Right lobe of liver (tissue), 6 donors: Measurements from ENCODE around the gene C10orf90. TPM values are rescaled to one million over a fixed set of nuclear protein-coding genes. Genes with fewer than 3 reads are reported as not detected.
A peak's percentile ranks its signal among the peaks of the same experiment; 100 is the strongest.

ENCODE experiments used
- ATAC-seq, 4 donors: fragments of 200-7000 bp; cut with Tn5 transposase; one replicate each; pipeline ENCODE4 v1.9.1; 2020; ENCODE audit warnings: mild to moderate bottlenecking in 4 of 4, moderate library complexity in 4 of 4
- DNase-seq, 3 donors: peaks; one replicate each; pipeline ENCODE4 v3.0.0-alpha.2; 2020
- H3K27ac ChIP-seq, 3 donors: fragments of 200-600 bp; one replicate each; pipeline ENCODE4 v1.8.0; 2022
- H3K27me3 ChIP-seq, 2 donors: fragments of 200-600 bp; one replicate each; pipeline ENCODE4 v1.8.0; 2022
- H3K36me3 ChIP-seq, 4 donors: fragments of 200-600 bp; sonication (generic) in 1 of 4; one replicate each; pipeline versions ENCODE4 v1.5.1 to v1.8.0; 2017 to 2022; ENCODE audit warnings: control low read depth in 1 of 4
- H3K4me1 ChIP-seq, 4 donors: fragments of 200-600 bp; sonication (generic) in 1 of 4; one replicate each; pipeline versions ENCODE4 v1.5.1 to v1.8.0; 2017 to 2022; ENCODE audit warnings: control low read depth in 1 of 4
- H3K4me3 ChIP-seq, 3 donors: fragments of 200-600 bp; one replicate each; pipeline ENCODE4 v1.8.0; 2022
- H3K9me3 ChIP-seq, 4 donors: fragments of 200-600 bp; sonication (generic) in 1 of 4; one replicate each; pipeline versions ENCODE4 v1.5.1 to v1.8.0; 2017 to 2022; ENCODE audit warnings: control low read depth in 1 of 4
- POLR2A ChIP-seq: fragments of 450-650 bp; IDR thresholded peaks from one replicate; pipeline ENCODE4 v1.6.1; 2017; ENCODE audit warnings: antibody characterized with exemption, mild to moderate bottlenecking
- WGBS: methylation state at CpG from one replicate; pipeline ENCODE4 v1.1.6; 2018; ENCODE audit warnings: low coverage, low lambda C conversion rate; ENCODE audit not compliant: insufficient coverage; ENCODE audit errors: missing lambda C conversion rate; 5-methylcytosine and 5-hydroxymethylcytosine counted together
- intact Hi-C, 2 donors: fragments of 100-400 bp; cut with DNase I; formaldehyde crosslinking; loops; one replicate each; pipeline versions ENCODE4 v1.11.2 to v1.14.1; 2022
- total RNA-seq, 6 experiments: library from RNA; depleted of rRNA in 2 of 6; stranded (reverse); fragments of >200 nt in 2 of 6; fragmentation: NEBNext Ultra II Directional in 3 of 6; extraction: Animal tissue kit (Norgen Biotek cat#: 25700) in 3 of 6; gene quantifications; one replicate each; pipeline versions ENCODE4 v1.1.0 to v1.2.4, GENCODE V29; 2016 to 2023
- TF ChIP-seq, protein P1 (sequence below), 4 donors: fragments of 200-600 bp in 3 of 4; fragments of 450-650 bp in 1 of 4; IDR thresholded peaks; one replicate each; pipeline versions ENCODE4 v1.5.1 to v1.8.0; 2016 to 2022; ENCODE audit warnings: antibody characterized with exemption in 4 of 4, mild to moderate bottlenecking in 2 of 4
- donor health status: DM: no; HTN: yes; CAD: no.
- donor health status: DM: no; HTN: no; CAD: no.
- donor health status: DM: no; HTN: no; CAD: no.
- donor health status: DM: no; HTN: yes; CAD: no.
- donor health status: DM: no; HTN: yes; CAD: no.

The C10orf90 gene
- total RNA-seq, 6 experiments from 2014 or later, result 0.22 to 0.43 TPM; not detected in 4

DNA sequence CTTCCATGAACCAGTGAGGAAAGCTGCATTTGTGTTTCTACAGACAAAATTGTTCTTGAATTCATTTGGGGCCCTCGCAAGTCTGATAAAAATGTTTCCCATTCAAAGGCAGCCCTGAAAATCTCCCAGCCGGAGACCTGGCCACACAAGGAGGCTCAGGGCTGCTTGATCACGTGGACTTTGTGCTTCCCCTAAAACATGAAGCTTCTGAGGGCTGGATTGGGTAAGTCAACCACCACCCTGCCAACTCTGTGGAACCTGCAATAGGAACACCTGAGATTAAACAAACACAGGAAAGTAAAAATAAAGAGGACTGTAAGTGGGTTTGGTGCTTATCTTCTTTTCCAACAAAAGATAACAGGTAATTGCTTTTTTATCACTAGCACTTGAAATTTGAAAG, 133.8 kb downstream of the C10orf90 start:
- DNase-seq (no peak), ATAC-seq (no peak)
- no peak for TF ChIP-seq POLR2A
- TF ChIP-seq, protein P1, sequence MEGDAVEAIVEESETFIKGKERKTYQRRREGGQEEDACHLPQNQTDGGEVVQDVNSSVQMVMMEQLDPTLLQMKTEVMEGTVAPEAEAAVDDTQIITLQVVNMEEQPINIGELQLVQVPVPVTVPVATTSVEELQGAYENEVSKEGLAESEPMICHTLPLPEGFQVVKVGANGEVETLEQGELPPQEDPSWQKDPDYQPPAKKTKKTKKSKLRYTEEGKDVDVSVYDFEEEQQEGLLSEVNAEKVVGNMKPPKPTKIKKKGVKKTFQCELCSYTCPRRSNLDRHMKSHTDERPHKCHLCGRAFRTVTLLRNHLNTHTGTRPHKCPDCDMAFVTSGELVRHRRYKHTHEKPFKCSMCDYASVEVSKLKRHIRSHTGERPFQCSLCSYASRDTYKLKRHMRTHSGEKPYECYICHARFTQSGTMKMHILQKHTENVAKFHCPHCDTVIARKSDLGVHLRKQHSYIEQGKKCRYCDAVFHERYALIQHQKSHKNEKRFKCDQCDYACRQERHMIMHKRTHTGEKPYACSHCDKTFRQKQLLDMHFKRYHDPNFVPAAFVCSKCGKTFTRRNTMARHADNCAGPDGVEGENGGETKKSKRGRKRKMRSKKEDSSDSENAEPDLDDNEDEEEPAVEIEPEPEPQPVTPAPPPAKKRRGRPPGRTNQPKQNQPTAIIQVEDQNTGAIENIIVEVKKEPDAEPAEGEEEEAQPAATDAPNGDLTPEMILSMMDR (IDR thresholded peaks at IDR 0.05), result no peak
- Histone ChIP-seq H3K27ac (no peak overlapping the region), H3K4me1 (no peaks in the 10 kb centered on the region), H3K36me3 (no peaks in the 10 kb centered on the region), H3K9me3 (no peaks in the 10 kb centered on the region), H3K27me3 (no peaks in the 10 kb centered on the region), H3K4me3 (no peak overlapping the region)
- WGBS, result 55% methylated on average over 2 of the region's 3 CpGs
- intact Hi-C loops, result no loop called here

DNA sequence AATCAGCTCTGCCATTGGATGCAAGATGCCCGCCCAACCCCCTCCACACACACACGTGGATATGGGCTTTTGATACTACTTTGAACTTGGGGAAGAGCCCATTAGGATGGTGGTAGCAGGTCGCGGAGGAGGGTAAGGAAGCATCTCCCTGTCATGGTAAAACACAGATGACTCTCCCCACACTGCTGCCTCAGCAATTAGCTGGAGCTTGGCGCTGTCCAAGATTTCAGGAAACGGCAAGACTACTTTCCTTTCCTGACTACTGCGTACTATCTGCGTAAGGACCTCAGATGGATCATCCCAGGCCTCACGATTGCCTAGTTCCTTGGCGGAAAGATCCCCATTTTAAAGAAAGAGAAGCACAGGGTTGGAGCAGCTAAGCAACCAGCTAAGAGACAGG, 134.3 kb downstream of the C10orf90 start:
- no peak for ATAC-seq

DNA sequence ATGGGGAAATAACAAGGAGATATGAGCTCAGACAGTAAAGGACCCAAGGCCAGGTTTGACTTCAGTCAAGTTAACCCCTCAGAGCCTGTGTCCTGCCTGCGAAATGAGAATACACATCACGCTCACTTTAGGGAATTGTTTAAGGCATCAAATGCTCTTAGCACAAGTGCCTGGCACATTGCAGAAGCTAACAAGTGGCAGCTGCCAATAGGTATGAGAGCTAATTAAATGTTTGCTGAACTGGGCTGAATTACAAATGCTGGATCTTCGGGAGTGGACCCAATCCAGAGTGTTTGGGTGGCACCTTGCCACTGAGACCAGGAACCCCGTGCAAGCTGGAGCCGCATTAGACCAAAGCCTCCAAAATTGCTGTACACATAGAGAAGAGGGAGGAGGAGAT, 136.8 kb downstream of the C10orf90 start:
- no peak for ATAC-seq
- 86% methylated on average over 3 of the region's 5 CpGs for WGBS
- no peaks in the 10 kb centered on the region for H3K36me3 ChIP-seq
- no peak for TF ChIP-seq POLR2A
- TF ChIP-seq, protein P1 (IDR thresholded peaks at IDR 0.05), result no peak
- no peak overlapping the region for H3K27ac ChIP-seq
- intact Hi-C loops, result no loop called here
- no peaks in the 10 kb centered on the region for H3K27me3 ChIP-seq
- H3K4me3 ChIP-seq, result no peak overlapping the region
- no peaks in the 10 kb centered on the region for H3K4me1 ChIP-seq
- no peaks in the 10 kb centered on the region for H3K9me3 ChIP-seq
- DNase-seq, result no peak

More for the DNA sequence above, 134.3 kb downstream of the C10orf90 start:
- intact Hi-C loops, result no loop called here
- Histone ChIP-seq H3K27me3 (no peaks in the 10 kb centered on the region), H3K4me1 (no peaks in the 10 kb centered on the region), H3K4me3 (no peak overlapping the region), H3K36me3 (no peaks in the 10 kb centered on the region), H3K9me3 (no peaks in the 10 kb centered on the region), H3K27ac (no peak overlapping the region)
- no peak for DNase-seq
- TF ChIP-seq, protein P1 (IDR thresholded peaks at IDR 0.05), result no peak
- no peak for TF ChIP-seq POLR2A
- WGBS, result 44% methylated on average over 3 of the region's 10 CpGs

DNA sequence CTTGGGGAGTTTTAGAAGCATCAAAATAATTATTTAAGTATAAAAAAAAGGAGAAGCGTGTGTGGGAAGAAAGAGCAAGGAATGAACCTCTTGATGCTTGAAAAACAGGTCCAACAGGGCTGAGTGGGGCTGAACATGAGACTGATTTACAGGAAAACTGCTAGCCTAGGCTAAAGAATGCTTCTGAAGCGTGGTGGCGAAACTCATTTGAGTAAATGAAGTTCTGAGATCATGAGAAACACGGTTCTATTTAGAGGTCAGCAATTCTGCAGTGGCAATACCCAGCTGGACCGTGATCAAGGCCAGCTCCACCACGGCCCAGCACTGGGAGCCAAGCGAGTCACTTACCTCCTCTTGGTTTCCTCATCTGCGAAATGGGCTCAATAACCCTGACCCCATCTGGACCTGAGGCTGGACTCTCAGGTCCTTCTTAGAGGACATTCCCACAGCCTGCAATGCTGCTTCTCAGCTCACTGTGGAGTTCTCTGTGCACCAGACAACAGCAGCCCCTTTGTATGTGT, 142.1 kb downstream of the C10orf90 start:
- ATAC-seq, result peak in 1 of 4 donors; percentile 33
- Histone ChIP-seq H3K9me3 (no peaks in the 10 kb centered on the region), H3K27ac (no peak overlapping the region), H3K4me3 (no peak overlapping the region), H3K27me3 (no peaks in the 10 kb centered on the region), H3K4me1 (peaks cover 0 to 14% (median 0%) of the 10 kb centered on the region in 4 donors), H3K36me3 (no peaks in the 10 kb centered on the region)
- intact Hi-C loops, result no loop called here
- TF ChIP-seq, protein P1 (IDR thresholded peaks at IDR 0.05), result no peak
- no peak for TF ChIP-seq POLR2A
- WGBS, result 48% methylated on average over 6 of the region's 8 CpGs
- no peak for DNase-seq
